Colonic mucosa (tissue), 4 donors: ENCODE measurements around the gene LAPTM5. TPM values are rescaled to one million over a fixed set of nuclear protein-coding genes. Genes with fewer than 3 reads are reported as not detected.

Experiments
- DNase-seq: peaks from one replicate; pipeline ENCODE4 v3.0.0-alpha.2; 2020
- H3K27ac ChIP-seq: fragments of 200-600 bp; one replicate; pipeline ENCODE4 v1.8.0; 2021
- H3K27me3 ChIP-seq: fragments of 200-600 bp; one replicate; pipeline ENCODE4 v1.8.0; 2021
- H3K36me3 ChIP-seq: fragments of 200-600 bp; one replicate; pipeline ENCODE4 v1.8.0; 2021
- H3K4me1 ChIP-seq: fragments of 200-600 bp; one replicate; pipeline ENCODE4 v1.8.0; 2021; ENCODE audit warnings: mild to moderate bottlenecking
- H3K4me3 ChIP-seq: fragments of 200-600 bp; one replicate; pipeline ENCODE4 v1.8.0; 2021
- H3K9ac ChIP-seq, 2 donors: one replicate each; pipeline ENCODE4 v1.7.0; 2013; ENCODE audit warnings: control low read depth in 2 of 2, low read depth in 2 of 2, low read length in 2 of 2
- H3K9me3 ChIP-seq: fragments of 200-600 bp; one replicate; pipeline ENCODE4 v1.8.0; 2021
- CTCF ChIP-seq: fragments of 200-600 bp; IDR thresholded peaks from one replicate; pipeline ENCODE4 v1.8.0; 2022; ENCODE audit warnings: antibody characterized with exemption, mild to moderate bottlenecking
- intact Hi-C: fragments of 100-400 bp; cut with DNase I; formaldehyde crosslinking; loops from one replicate; pipeline ENCODE4 v1.14.1; 2022
- microRNA-seq: library from miRNA; unstranded; fragments of <30 nt; microRNA quantifications from one replicate; pipeline ENCODE4, GENCODE V29; 2019
- total RNA-seq, 2 donors: library from RNA; stranded (reverse); fragmentation: NEBNext Ultra II Directional in 1 of 2; extraction: Animal tissue kit (Norgen Biotek cat#: 25700) in 1 of 2; gene quantifications; one replicate each; pipeline ENCODE4 v1.2.1, GENCODE V29; 2021
- donor health status: healthy.
- donor health status: DM: no; HTN: no; CAD: no.
- donor health status: DM: no; HTN: no; CAD: no.

LAPTM5 gene
- total RNA-seq, 2 donors from 2014 or later = 15.8 to 41.0 TPM

DNA sequence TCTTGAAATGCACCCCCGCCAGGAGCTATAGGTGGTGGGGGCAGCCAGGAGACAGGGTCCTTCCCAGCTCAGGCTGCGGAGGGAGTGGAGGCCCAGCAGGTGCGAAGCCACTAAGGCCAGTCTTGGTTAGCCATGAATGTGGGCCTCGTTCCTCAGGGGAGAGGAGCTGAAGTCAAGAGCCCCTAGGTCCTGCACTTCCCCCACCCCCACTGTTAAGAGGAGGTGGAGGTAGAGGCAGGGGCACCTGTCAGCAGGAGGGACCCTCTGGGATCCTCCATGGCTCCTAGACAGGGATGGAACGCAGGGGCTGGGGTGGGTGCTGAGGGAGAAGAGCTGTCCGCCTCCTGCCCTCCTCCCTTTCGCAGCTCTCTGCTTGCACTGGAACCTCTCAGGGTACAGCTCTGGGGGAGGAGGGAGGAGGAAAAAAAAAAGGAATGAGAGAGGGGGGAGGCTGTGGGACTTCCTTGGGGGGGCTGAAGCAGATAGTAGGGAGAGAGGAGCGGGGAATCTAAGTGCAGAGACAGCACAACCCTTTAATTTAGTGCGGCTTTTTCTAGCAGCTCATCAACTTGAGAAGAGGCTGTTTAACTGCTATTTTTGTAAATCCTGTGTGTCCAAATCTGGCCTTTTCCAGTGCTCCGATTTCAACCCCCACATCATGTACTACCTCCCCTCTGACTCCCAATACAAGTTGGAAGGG, 71.2 kb downstream of the LAPTM5 start:
- peaks cover 15% of the 10 kb centered on the region for H3K27me3 ChIP-seq
- no peak overlapping the region for H3K9ac ChIP-seq
- DNase-seq = no peak
- H3K27ac ChIP-seq = no peak overlapping the region
- no peaks in the 10 kb centered on the region for H3K36me3 ChIP-seq
- intact Hi-C loops = no loop called here
- H3K9me3 ChIP-seq = no peaks in the 10 kb centered on the region
- no peak overlapping the region for H3K4me3 ChIP-seq
- H3K4me1 ChIP-seq = no peaks in the 10 kb centered on the region
- TF ChIP-seq CTCF = no peak

DNA sequence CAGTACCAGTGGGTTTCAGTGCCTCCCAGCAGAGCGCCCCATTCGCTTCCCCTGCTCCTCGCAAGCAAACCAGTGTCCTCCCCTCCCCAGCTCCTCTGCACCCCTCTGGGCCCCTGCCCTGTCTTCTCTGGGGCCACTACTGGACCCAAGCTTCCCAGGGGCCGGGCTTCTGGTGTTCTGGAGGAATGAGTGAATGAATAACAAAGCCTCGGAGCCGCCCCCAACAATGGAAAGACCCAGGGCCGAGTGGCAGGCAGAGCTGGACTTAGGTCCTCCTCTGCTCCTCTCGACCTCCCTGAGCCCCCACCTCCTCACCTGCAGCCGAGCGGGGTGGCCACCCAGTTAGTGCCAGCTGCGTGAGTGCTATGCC, 71.8 kb downstream of the LAPTM5 start:
- H3K4me3 ChIP-seq = peak overlapping the region; percentile 13
- no peak for DNase-seq
- H3K27me3 ChIP-seq = peaks cover 15% of the 10 kb centered on the region
- no peaks in the 10 kb centered on the region for H3K36me3 ChIP-seq
- no peak for TF ChIP-seq CTCF
- no peaks in the 10 kb centered on the region for H3K9me3 ChIP-seq
- intact Hi-C loops = no loop called here
- no peak overlapping the region for H3K27ac ChIP-seq
- H3K4me1 ChIP-seq = no peaks in the 10 kb centered on the region
- no peak overlapping the region for H3K9ac ChIP-seq

GRCh38 chr1:30684881-30685795, 72.4 kb downstream of the LAPTM5 start:
- no peaks in the 10 kb centered on the region for H3K9me3 ChIP-seq
- no peak overlapping the region for H3K27ac ChIP-seq
- TF ChIP-seq CTCF = peak; percentile 22
- no peak overlapping the region for H3K9ac ChIP-seq
- H3K27me3 ChIP-seq = peaks cover 15% of the 10 kb centered on the region
- peak overlapping the region; percentile 13 for H3K4me3 ChIP-seq
- DNase-seq = peak; percentile 97
- intact Hi-C loops = no loop called here
- H3K4me1 ChIP-seq = no peaks in the 10 kb centered on the region
- no peaks in the 10 kb centered on the region for H3K36me3 ChIP-seq

- Histone ChIP-seq H3K4me1 (no peaks in the 10 kb centered on the region), H3K9me3 (no peaks in the 10 kb centered on the region), H3K4me3 (no peak overlapping the region), H3K27ac (no peak overlapping the region), H3K9ac (no peak overlapping the region), H3K27me3 (peaks cover 15% of the 10 kb centered on the region), H3K36me3 (no peaks in the 10 kb centered on the region)
- TF ChIP-seq CTCF = no peak
- intact Hi-C loops = no loop called here
- DNase-seq = no peak
Observed at GRCh38 chr1:30684259-30684658, 73.3 kb downstream of the LAPTM5 start.

GRCh38 chr1:30683699-30684098, 73.9 kb downstream of the LAPTM5 start:
- H3K4me1 ChIP-seq = no peaks in the 10 kb centered on the region
- H3K27me3 ChIP-seq = peaks cover 15% of the 10 kb centered on the region
- H3K9me3 ChIP-seq = no peaks in the 10 kb centered on the region
- no peak for DNase-seq
- H3K9ac ChIP-seq = no peak overlapping the region
- H3K4me3 ChIP-seq = no peak overlapping the region
- intact Hi-C loops = no loop called here
- H3K36me3 ChIP-seq = no peaks in the 10 kb centered on the region
- TF ChIP-seq CTCF = no peak
- no peak overlapping the region for H3K27ac ChIP-seq

Small RNA genes lying within 50 kb of the gene (microRNA-seq; reads per million reads assigned to microRNA genes)
- not detected for gene MIR4420

Other genes with a start within 250 kb of the LAPTM5 start
- gene MATN1, start 34.2 kb downstream of the LAPTM5 start, total RNA-seq = not detected
- gene SDC3, start 151.0 kb upstream of the LAPTM5 start, total RNA-seq = 10 to 100 TPM; 15.2 to 24.2 TPM